ENCODE results near the gene PPP2R2B.
"Not testable (repeated sequence)": the region's sequence is repeated elsewhere in the genome, so short reads cannot be mapped to it uniquely, and the experiment has no call there.

The PPP2R2B gene

GRCh38 chr5:146642410-146642809, 236.1 kb downstream of the PPP2R2B start:
- DNase-seq, result no peak

GRCh38 chr5:146641941-146642340, 236.6 kb downstream of the PPP2R2B start:
- DNase-seq, result no peak

GRCh38 chr5:146640285-146640896, 238.2 kb downstream of the PPP2R2B start:
- DNase-seq, result no peak

GRCh38 chr5:146635443-146635842, 243.1 kb downstream of the PPP2R2B start:
- no peak for DNase-seq

- no peak for DNase-seq
Measured at GRCh38 chr5:146633323-146633764, 245.2 kb downstream of the PPP2R2B start.

GRCh38 chr5:146632620-146633322, 245.8 kb downstream of the PPP2R2B start:
- no peak for DNase-seq

GRCh38 chr5:146630472-146630871, 248.1 kb downstream of the PPP2R2B start:
- no peak for DNase-seq

- no peak for DNase-seq
Measured at GRCh38 chr5:146628950-146629349, 249.6 kb downstream of the PPP2R2B start.

- DNase-seq, result no peak
Measured at GRCh38 chr5:146626936-146627335, 251.6 kb downstream of the PPP2R2B start.

GRCh38 chr5:146624179-146624578, 254.4 kb downstream of the PPP2R2B start:
- no peak for DNase-seq

- DNase-seq, result no peak
Measured at GRCh38 chr5:146623666-146624065, 254.9 kb downstream of the PPP2R2B start.

GRCh38 chr5:146623009-146623408, 255.5 kb downstream of the PPP2R2B start:
- DNase-seq, result no peak

- no peak for DNase-seq
Measured at GRCh38 chr5:146622391-146622790, 256.2 kb downstream of the PPP2R2B start.

- no peak for DNase-seq
Measured at GRCh38 chr5:146620669-146621051, 257.9 kb downstream of the PPP2R2B start.

- no peak for DNase-seq
Measured at GRCh38 chr5:146620031-146620668, 258.4 kb downstream of the PPP2R2B start.

- no peak for DNase-seq
Measured at GRCh38 chr5:146618434-146618833, 260.1 kb downstream of the PPP2R2B start.

- DNase-seq, result not testable (repeated sequence)
Measured at GRCh38 chr5:146609731-146610130, 268.8 kb downstream of the PPP2R2B start.

GRCh38 chr5:146607659-146608332, 270.8 kb downstream of the PPP2R2B start:
- DNase-seq, result no peak

GRCh38 chr5:146606893-146607292, 271.7 kb downstream of the PPP2R2B start:
- no peak for DNase-seq

GRCh38 chr5:146600376-146600775, 278.2 kb downstream of the PPP2R2B start:
- DNase-seq, result no peak

GRCh38 chr5:146599261-146599660, 279.3 kb downstream of the PPP2R2B start:
- DNase-seq, result no peak

- no peak for DNase-seq
Measured at GRCh38 chr5:146595088-146595487, 283.5 kb downstream of the PPP2R2B start.

GRCh38 chr5:146592352-146592751, 286.2 kb downstream of the PPP2R2B start:
- no peak for DNase-seq

- no peak for DNase-seq
Measured at GRCh38 chr5:146589028-146589345, 289.6 kb downstream of the PPP2R2B start.
